GM19468 (cell line): ENCODE data around the gene C1orf21.
"Not testable (repeated sequence)": the region's sequence is repeated elsewhere in the genome, so short reads cannot be mapped to it uniquely, and the experiment has no call there.

ENCODE experiments used
- ATAC-seq: cut with Tn5 transposase; IDR thresholded peaks from one replicate; pipeline ENCODE4 v1.9.1; 2021; ENCODE audit warnings: mild to moderate bottlenecking, moderate library complexity, moderate number of reproducible peaks; ENCODE audit not compliant: unreplicated experiment; ENCODE audit errors: extremely low read depth

C1orf21 gene

GRCh38 chr1:184582411-184582810 is 195.6 kb downstream of the C1orf21 start:
- no peak for ATAC-seq

DNA sequence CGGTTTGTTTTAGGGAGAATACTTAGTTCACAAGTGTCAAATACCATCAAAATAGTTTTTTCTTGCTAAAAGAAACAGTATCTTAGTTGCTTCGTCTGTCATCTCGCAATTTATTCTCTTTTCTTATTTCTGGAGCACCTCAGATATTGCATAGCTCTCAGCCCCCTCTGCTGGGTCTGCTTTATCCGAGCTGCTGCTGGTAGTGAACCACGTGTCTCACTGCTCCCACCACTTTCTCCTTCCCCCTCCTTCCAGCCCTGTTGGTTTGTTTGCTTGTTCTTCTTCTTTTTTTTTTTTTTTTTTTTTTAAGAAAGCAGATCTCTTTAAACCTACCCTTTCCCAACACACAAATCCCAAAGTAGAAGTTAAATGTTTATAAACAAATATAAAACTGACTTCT is 197.0 kb downstream of the C1orf21 start:
- ATAC-seq = no peak

DNA sequence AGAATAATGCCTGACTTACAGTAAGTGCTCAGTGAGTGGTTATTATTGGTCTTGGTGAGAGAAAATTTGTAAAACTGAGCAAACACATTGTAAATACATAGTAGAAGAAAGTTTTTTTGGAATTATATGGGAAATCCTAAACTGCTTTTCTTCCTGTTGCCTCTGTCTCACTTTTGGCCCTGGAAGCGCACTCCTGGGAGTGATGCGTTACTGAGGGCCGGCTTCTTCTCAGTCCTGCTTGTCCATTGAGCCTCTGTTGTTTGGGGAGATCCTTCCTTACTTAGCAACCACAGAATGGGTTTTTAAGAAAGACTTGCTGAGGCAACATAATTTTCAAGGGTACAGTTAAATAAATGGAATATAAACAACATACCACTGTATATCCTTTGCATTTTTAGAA is 201.9 kb downstream of the C1orf21 start:
- no peak for ATAC-seq

- no peak for ATAC-seq
Measured at GRCh38 chr1:184590163-184590750, 203.4 kb downstream of the C1orf21 start.

- no peak for ATAC-seq
Measured at GRCh38 chr1:184593597-184593996, 206.8 kb downstream of the C1orf21 start.

- no peak for ATAC-seq
Measured at GRCh38 chr1:184595596-184595995, 208.8 kb downstream of the C1orf21 start.

DNA sequence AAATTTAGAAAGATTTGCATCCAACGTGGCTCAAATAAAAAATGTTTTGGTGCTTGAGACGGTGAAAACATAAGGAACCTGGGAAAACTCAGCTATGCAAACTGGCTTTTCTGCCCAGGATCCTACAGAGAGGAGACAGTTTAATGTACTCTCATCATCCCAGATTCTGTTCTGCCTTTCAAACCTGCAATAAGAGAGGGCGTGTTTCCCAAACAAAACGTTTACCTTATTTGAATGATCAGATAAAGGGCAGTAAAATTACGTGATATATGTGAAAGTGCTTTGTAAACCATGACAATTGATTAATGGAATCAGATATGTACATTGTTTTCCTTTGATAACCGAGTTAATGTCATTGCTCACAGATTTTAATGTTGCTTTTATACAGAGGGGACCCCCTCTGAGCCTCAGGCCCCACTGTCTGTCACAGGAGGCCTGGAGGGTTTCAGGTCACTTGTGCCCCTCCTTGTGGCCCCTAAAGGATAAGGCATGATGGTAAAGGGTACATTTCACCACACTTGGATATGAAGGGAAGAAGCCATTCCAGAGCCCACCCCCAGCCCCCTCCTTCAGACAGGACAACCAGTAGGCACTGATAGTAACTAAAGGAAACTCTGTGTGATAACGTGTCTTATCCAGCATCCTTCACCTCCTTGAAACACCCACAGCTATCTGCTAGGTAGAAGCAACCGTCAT is 210.3 kb downstream of the C1orf21 start:
- no peak for ATAC-seq

- ATAC-seq = no peak
Measured at GRCh38 chr1:184597650-184598357, 211.0 kb downstream of the C1orf21 start.

DNA sequence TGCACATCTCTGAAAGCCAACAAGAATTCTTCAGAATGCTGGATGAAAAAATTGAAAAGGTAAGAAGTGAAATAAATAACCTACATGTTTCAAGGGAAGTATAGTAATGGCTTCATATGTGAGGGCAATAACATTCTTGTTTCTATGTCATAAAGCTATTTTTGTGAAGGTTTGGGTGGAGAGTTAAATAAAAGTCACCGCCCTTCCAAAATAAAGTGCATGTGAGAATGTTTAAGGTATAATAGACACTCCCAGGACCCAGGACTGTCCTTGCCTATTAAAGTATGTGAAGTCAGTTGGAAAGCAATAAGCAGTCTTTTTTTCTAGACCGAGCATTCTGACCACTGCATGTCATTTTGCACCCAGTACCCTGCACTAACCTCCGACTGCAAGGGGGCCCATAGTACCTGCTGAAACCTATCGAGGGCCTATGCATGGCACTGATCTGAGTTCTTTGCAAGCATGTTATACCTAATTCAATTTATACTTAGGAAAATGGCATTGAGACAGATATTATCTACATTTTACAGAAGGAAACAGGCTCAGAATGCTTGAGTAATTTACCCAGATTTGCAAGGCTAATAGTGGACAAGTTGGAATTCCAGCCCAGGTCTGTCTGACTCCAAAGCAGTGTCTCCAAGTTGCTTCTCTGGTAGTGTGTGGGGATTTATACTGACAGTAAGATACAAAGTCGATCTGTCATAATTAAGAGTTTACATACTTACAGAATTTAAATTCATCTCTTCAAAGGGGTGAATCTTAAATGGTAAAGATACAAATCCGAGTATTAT is 211.8 kb downstream of the C1orf21 start:
- no peak for ATAC-seq

DNA sequence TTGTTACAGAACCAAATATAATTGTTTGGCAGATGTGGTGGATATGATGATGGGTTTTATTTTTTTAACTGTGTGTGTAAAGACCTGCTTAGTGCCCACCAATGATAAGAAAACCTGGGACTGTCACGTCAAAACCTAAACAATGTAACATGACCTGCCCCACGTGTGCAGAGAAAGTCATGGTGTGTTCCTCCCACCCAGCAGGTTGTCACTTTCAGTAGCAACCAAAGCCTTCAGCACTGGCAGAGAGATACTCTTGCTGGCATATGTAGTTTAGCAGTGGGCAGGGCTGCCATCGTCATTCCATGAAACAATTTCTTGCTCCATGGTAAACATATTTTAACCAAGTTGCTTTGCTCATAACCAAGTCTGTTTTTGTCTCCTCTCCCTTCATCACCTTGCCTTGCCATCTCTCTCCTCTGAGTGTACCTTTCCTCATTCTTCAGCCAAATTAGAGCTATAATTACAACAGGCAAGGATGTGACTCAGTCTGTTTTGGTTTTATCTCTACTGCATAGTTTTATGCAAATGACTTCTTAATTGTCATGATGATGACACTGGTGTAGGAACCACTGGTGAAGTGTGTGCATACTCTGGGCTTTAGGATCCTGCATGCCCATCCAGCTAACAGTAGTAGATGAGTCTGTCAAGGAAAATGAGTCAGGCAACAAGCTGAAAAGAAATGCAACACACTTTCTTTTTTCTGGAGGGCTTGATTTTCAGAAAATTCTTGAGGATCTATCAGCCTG is 217.5 kb downstream of the C1orf21 start:
- ATAC-seq = no peak

GRCh38 chr1:184605941-184606340 is 219.1 kb downstream of the C1orf21 start:
- ATAC-seq = no peak

GRCh38 chr1:184606786-184607185 is 220.0 kb downstream of the C1orf21 start:
- ATAC-seq = no peak

DNA sequence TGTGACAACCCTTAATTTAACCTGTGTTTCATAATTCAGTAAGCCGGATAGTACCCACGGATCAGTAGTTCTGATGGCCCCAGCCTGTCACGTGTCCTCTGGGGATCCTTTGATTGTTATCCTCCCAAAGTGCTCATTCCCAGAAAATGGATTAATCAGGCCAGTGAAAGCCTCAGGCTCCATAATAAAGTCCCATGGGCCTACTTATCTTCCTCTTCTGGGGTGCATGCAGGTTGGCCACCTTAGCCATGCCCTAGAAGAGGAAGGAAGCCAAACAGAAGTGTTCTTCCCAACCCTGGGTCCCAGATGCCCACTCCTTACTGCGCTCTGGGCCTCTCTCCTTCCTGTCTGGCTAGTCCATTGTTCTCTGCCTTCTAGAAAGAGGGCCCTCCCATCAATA is 221.8 kb downstream of the C1orf21 start:
- no peak for ATAC-seq

DNA sequence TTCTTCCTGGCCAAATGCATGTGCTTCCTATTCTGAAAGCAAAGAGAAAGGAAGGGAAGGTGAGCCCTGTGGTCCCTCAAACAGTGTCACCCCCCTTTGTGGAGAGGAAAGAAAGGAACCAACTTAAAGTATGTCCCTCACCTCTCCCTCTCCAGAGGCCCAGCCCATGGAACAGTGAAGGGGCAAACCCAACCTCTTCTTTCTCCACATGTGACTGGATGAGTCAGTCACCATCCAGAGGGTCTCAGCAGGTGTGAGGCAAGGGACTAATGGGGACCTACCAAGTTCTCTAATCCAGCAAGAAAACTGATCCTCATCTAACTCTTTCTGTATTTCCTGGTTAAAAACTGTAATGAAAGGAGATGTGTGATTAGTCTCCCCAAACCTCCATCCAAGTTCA is 222.2 kb downstream of the C1orf21 start:
- no peak for ATAC-seq

GRCh38 chr1:184610876-184611595 is 224.2 kb downstream of the C1orf21 start:
- ATAC-seq = no peak

- ATAC-seq = not testable (repeated sequence)
Measured at GRCh38 chr1:184612229-184612628, 225.4 kb downstream of the C1orf21 start.

DNA sequence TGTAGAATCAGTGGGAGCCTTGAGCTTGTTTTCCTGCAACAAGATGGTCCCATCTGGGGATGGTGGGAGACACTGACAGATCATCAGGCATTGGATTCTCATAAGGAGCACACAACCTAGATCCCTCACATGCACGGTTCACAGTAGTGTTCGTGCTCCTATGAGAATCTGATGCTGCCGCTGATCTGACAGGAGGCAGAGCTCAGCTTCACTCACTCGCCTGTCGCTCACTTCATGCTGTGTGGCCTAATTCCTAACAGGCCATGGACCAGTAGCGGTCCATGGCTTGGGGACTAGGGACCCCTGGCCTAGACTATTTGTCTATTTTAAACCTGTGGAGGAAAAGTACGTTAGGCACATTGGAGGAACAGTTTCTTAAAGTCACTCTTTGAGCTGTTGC is 227.8 kb downstream of the C1orf21 start:
- ATAC-seq = no peak

DNA sequence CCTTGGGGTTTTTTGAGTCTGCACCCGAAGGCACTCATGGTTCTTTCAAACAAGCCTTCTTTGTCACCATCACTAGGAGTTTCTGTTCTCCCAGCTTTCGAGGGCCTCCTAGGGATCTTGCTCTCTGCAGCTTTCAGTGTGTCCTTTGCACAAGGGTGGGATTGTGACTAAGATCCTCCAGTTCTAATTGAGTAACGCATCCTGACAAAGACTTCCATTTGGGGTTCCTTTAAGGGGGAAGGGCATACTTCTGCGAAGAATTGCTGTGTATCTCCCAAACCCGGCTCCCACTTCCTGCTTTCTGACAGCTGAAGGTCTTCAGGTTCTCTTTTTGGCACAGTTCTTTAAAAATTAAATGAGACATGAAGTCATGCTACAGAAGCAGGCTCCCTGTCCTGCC is 228.5 kb downstream of the C1orf21 start:
- no peak for ATAC-seq

GRCh38 chr1:184616504-184616903 is 229.7 kb downstream of the C1orf21 start:
- ATAC-seq = no peak
